WTC11 (cell line): Measurements from ENCODE around the gene SMNDC1. TPM values are rescaled to one million over a fixed set of nuclear protein-coding genes. Genes with fewer than 3 reads are reported as not detected.

Experiments used
- ATAC-seq: fragments of 200-7000 bp; cut with Tn5 transposase; 2 replicates; pipeline ENCODE4 v1.10.0; 2021; ENCODE audit warnings: mild to moderate bottlenecking, moderate library complexity
- CTCF ChIA-PET: fragments of 300-600 bp; sonication (Branson Sonifier 250); formaldehyde crosslinking; loops from one replicate; lab custom pipeline; 2021; ENCODE audit warnings: antibody characterized with exemption; lab: Charles Lee
- POLR2A ChIA-PET: fragments of 350-600 bp; sonication (Branson Sonifier 250); formaldehyde crosslinking; loops from one replicate; lab custom pipeline; 2021; ENCODE audit warnings: antibody characterized with exemption; lab: Charles Lee
- DNase-seq: peaks from one replicate; pipeline ENCODE4 v3.0.0; 2021; ENCODE audit warnings: low spot score
- H3K27ac Mint-ChIP-seq: 2 replicates; pipeline ENCODE4 v1.8.0; 2021; ENCODE audit warnings: mixed read lengths
- H3K27me3 Mint-ChIP-seq: 2 replicates; pipeline ENCODE4 v1.8.0; 2021; ENCODE audit warnings: low read depth, mild to moderate bottlenecking, moderate library complexity, mixed read lengths
- H3K36me3 Mint-ChIP-seq: 2 replicates; pipeline ENCODE4 v1.8.0; 2021; ENCODE audit warnings: mixed read lengths
- H3K4me1 Mint-ChIP-seq: 2 replicates; pipeline ENCODE4 v1.8.0; 2022; ENCODE audit warnings: mixed read lengths
- H3K4me3 Mint-ChIP-seq: 2 replicates; pipeline ENCODE4 v1.8.0; 2021; ENCODE audit warnings: mild to moderate bottlenecking, moderate library complexity, mixed read lengths
- H3K9me3 Mint-ChIP-seq: 2 replicates; pipeline ENCODE4 v1.8.0; 2021; ENCODE audit warnings: mixed read lengths
- ARID4B ChIP-seq: sonication (generic); formaldehyde crosslinking; IDR thresholded peaks from 2 replicates; pipeline ENCODE4 v1.8.0; 2023; ENCODE audit warnings: missing genetic modification reagents, mild to moderate bottlenecking, borderline replicate concordance
- CBFB ChIP-seq: sonication (generic); formaldehyde crosslinking; IDR thresholded peaks from 2 replicates; pipeline ENCODE4 v1.8.1; 2022; ENCODE audit warnings: mild to moderate bottlenecking, low read depth, missing genetic modification reagents
- CDX4 ChIP-seq: fragments of 250-450 bp; sonication (Bioruptor Pico); IDR thresholded peaks from 2 replicates; pipeline ENCODE4 v1.9.0; 2021; ENCODE audit warnings: moderate library complexity, mild to moderate bottlenecking, inconsistent platforms, borderline replicate concordance
- CREM ChIP-seq: sonication (generic); formaldehyde crosslinking; IDR thresholded peaks from 2 replicates; pipeline ENCODE4 v1.8.1; 2022; ENCODE audit warnings: mild to moderate bottlenecking, missing genetic modification reagents, moderate library complexity
- ELF4 ChIP-seq: sonication (generic); formaldehyde crosslinking; IDR thresholded peaks from 2 replicates; pipeline ENCODE4 v1.8.1; 2022; ENCODE audit warnings: low read depth, mild to moderate bottlenecking, moderate library complexity, missing genetic modification reagents
- ERG ChIP-seq: fragments of 250-450 bp; sonication (Bioruptor Pico); IDR thresholded peaks from 2 replicates; pipeline ENCODE4 v1.8.0; 2021; ENCODE audit warnings: mild to moderate bottlenecking
- HMGA2 ChIP-seq: fragments of 250-450 bp; sonication (Bioruptor Pico); IDR thresholded peaks from 2 replicates; pipeline ENCODE4 v1.4.0; 2021; ENCODE audit warnings: mild to moderate bottlenecking, moderate library complexity
- JUN ChIP-seq: sonication (generic); formaldehyde crosslinking; IDR thresholded peaks from 2 replicates; pipeline ENCODE4 v1.8.0; 2023; ENCODE audit warnings: mild to moderate bottlenecking, missing genetic modification reagents
- MLX ChIP-seq: sonication (generic); formaldehyde crosslinking; IDR thresholded peaks from 2 replicates; pipeline ENCODE4 v1.8.1; 2023; ENCODE audit warnings: mild to moderate bottlenecking, missing genetic modification reagents, moderate library complexity
- MXD4 ChIP-seq: fragments of 250-450 bp; sonication (Bioruptor Pico); IDR thresholded peaks from 2 replicates; pipeline ENCODE4 v1.8.0; 2021; ENCODE audit warnings: mild to moderate bottlenecking, moderate library complexity, borderline replicate concordance
- MYBL2 ChIP-seq: sonication (generic); formaldehyde crosslinking; IDR thresholded peaks from 2 replicates; pipeline ENCODE4 v1.8.1; 2023; ENCODE audit warnings: mild to moderate bottlenecking, moderate library complexity, missing genetic modification reagents
- NFATC4 ChIP-seq: fragments of 250-450 bp; sonication (Bioruptor Pico); IDR thresholded peaks from 2 replicates; pipeline ENCODE4 v1.9.0; 2021; ENCODE audit warnings: mild to moderate bottlenecking
- NFE2L1 ChIP-seq: sonication (generic); formaldehyde crosslinking; IDR thresholded peaks from 2 replicates; pipeline ENCODE4 v1.8.1; 2023; ENCODE audit warnings: missing genetic modification reagents
- NFYB ChIP-seq: sonication (generic); formaldehyde crosslinking; conservative IDR thresholded peaks from 2 replicates; pipeline ENCODE4 v1.8.0; 2022; ENCODE audit warnings: low read depth, missing genetic modification reagents
- NR2C2 ChIP-seq: sonication (generic); formaldehyde crosslinking; IDR thresholded peaks from 2 replicates; pipeline ENCODE4 v1.8.0; 2022; ENCODE audit warnings: mild to moderate bottlenecking, missing genetic modification reagents
- RORB ChIP-seq: fragments of 250-450 bp; sonication (Bioruptor Pico); IDR thresholded peaks from 2 replicates; pipeline ENCODE4 v1.9.0; 2021; ENCODE audit warnings: mild to moderate bottlenecking
- SP1 ChIP-seq: sonication (generic); formaldehyde crosslinking; conservative IDR thresholded peaks from 2 replicates; pipeline ENCODE4 v1.8.1; 2022; ENCODE audit warnings: missing genetic modification reagents
- TEAD4 ChIP-seq: sonication (generic); formaldehyde crosslinking; IDR thresholded peaks from 2 replicates; pipeline ENCODE4 v1.8.0; 2022; ENCODE audit warnings: mild to moderate bottlenecking, missing genetic modification reagents
- USF2 ChIP-seq: sonication (generic); formaldehyde crosslinking; IDR thresholded peaks from 2 replicates; pipeline ENCODE4 v1.8.1; 2023; ENCODE audit warnings: mild to moderate bottlenecking, missing genetic modification reagents, moderate library complexity
- ZNF281 ChIP-seq: sonication (generic); formaldehyde crosslinking; IDR thresholded peaks from 2 replicates; pipeline ENCODE4 v1.8.0; 2023; ENCODE audit warnings: mild to moderate bottlenecking, missing genetic modification reagents
- total RNA-seq: library from RNA; stranded (reverse); gene quantifications from 3 replicates; pipeline ENCODE4 v1.2.3, GENCODE V29; 2021

The SMNDC1 gene
- total RNA-seq, 1 experiment from 2014 or later: 55.9 TPM

- H3K27ac Mint-ChIP-seq: no peak overlapping the region
- POLR2A ChIA-PET: no interaction called here
- H3K9me3 Mint-ChIP-seq: peaks cover 11% of the 10 kb centered on the region
- H3K4me1 Mint-ChIP-seq: peaks cover 19% of the 10 kb centered on the region
- no peak for TF ChIP-seq HMGA2 (CRISPR knock-in tag)
- no peak; the same call in 1 of the 2 replicates for TF ChIP-seq USF2 (CRISPR knock-in tag)
- TF ChIP-seq ARID4B (CRISPR knock-in tag): no peak
- TF ChIP-seq TEAD4 (CRISPR knock-in tag): no peak
- no peak for TF ChIP-seq CDX4 (CRISPR knock-in tag)
- TF ChIP-seq NFYB (CRISPR knock-in tag): no peak
- no peak for TF ChIP-seq NR2C2 (CRISPR knock-in tag)
- no peak for TF ChIP-seq NFATC4 (CRISPR knock-in tag)
- no peak for TF ChIP-seq ZNF281 (CRISPR knock-in tag)
- TF ChIP-seq RORB (CRISPR knock-in tag): no peak
- TF ChIP-seq NFE2L1: no peak
- no peak for TF ChIP-seq MXD4 (CRISPR knock-in tag)
- TF ChIP-seq MYBL2 (CRISPR knock-in tag): no peak
- TF ChIP-seq ELF4: no peak
- no peak for TF ChIP-seq CREM
- no peak for TF ChIP-seq CBFB
- no peak for TF ChIP-seq JUN (CRISPR knock-in tag)
- no peak for TF ChIP-seq MLX
- TF ChIP-seq ERG (CRISPR knock-in tag): no peak
- TF ChIP-seq SP1: no peak
- TF ChIP-seq, all 79 proteins: peak for 0
- ATAC-seq (peak; percentile 87), DNase-seq (peak; percentile 38)
- no peak overlapping the region for H3K4me3 Mint-ChIP-seq
- CTCF ChIA-PET: interaction anchor here (0.9 to 4.3 kb wide), 5 partner anchors 9 to 264 kb away, joined by 3 to 32 read pairs (median 4); no protein-coding TSS in a partner anchor
- no peaks in the 10 kb centered on the region for H3K27me3 Mint-ChIP-seq
- H3K36me3 Mint-ChIP-seq: peaks cover 9% of the 10 kb centered on the region; the same call in 1 of the 2 replicates
These were observed 31.5 kb upstream of the SMNDC1 start for GRCh38 chr10:110336111-110336721.
